ENCODE data around the gene SLC4A2.
"Not testable (repeated sequence)": the region's sequence is repeated elsewhere in the genome, so short reads cannot be mapped to it uniquely, and the experiment has no call there.

Gene SLC4A2

GRCh38 chr7:151020231-151020630 is 39.2 kb upstream of the SLC4A2 start:
- intact Hi-C loops (cut with DNase I), result no loop called here
- no peak for DNase-seq

- DNase-seq, result peak in 1 of 10 donors; percentile 66
- intact Hi-C loops (cut with DNase I), result no loop called here
Measured at GRCh38 chr7:151023232-151023631, 36.2 kb upstream of the SLC4A2 start.

GRCh38 chr7:151024435-151025056 is 34.8 kb upstream of the SLC4A2 start, which contains the start of gene ATG9B:
ATG9B (minus strand) TSS chr7:151024494; CDS start chr7:151024423, 71 bp downstream.
- DNase-seq, result no peak
- intact Hi-C loops (cut with DNase I), result no loop called here

GRCh38 chr7:151025924-151026671 is 33.3 kb upstream of the SLC4A2 start:
- intact Hi-C loops (cut with DNase I), result no loop called here
- no peak for DNase-seq

- DNase-seq; intact Hi-C loops (cut with DNase I): not testable (repeated sequence)
Measured at GRCh38 chr7:151026771-151027727, 32.3 kb upstream of the SLC4A2 start.

GRCh38 chr7:151027728-151028130 is 31.7 kb upstream of the SLC4A2 start:
- intact Hi-C loops (cut with DNase I), result loop anchor here (1.0 to 2.0 kb wide), 2 partner anchors 31 to 59 kb away; partner anchors contain the start of gene AGAP3
- DNase-seq, result not testable (repeated sequence)

- intact Hi-C loops (cut with DNase I), result loop anchor here (1.0 to 2.0 kb wide), 2 partner anchors 30 to 58 kb away; partner anchors contain the start of gene AGAP3
- peak; percentile 92 to 99 (median 96) for DNase-seq
Measured at GRCh38 chr7:151028131-151028947, 31.1 kb upstream of the SLC4A2 start, which contains the start of gene ABCB8. ABCB8 (plus strand) TSS chr7:151028450; CDS start chr7:151028516, 66 bp downstream.

- DNase-seq, result no peak
- intact Hi-C loops (cut with DNase I), result loop anchor here (1.0 to 2.0 kb wide), 2 partner anchors 29 to 58 kb away; partner anchors contain the start of gene AGAP3
Measured at GRCh38 chr7:151028948-151029501, 30.4 kb upstream of the SLC4A2 start.

GRCh38 chr7:151031011-151031410 is 28.4 kb upstream of the SLC4A2 start:
- intact Hi-C loops (cut with DNase I), result no loop called here
- no peak for DNase-seq

- DNase-seq, result no peak
- intact Hi-C loops (cut with DNase I), result no loop called here
Measured at GRCh38 chr7:151032936-151033863, 26.2 kb upstream of the SLC4A2 start.

GRCh38 chr7:151033864-151034249 is 25.5 kb upstream of the SLC4A2 start:
- DNase-seq, result no peak
- intact Hi-C loops (cut with DNase I), result no loop called here

GRCh38 chr7:151034312-151035025 is 24.9 kb upstream of the SLC4A2 start:
- intact Hi-C loops (cut with DNase I), result no loop called here
- DNase-seq, result peak in 1 of 10 donors; percentile 82

GRCh38 chr7:151035026-151035717 is 24.2 kb upstream of the SLC4A2 start:
- DNase-seq, result peak in 4 of 10 donors; percentile 33 to 90 (median 69)
- intact Hi-C loops (cut with DNase I), result no loop called here

GRCh38 chr7:151035902-151036301 is 23.5 kb upstream of the SLC4A2 start:
- peak in 1 of 10 donors; percentile 70 for DNase-seq
- intact Hi-C loops (cut with DNase I), result no loop called here

GRCh38 chr7:151038951-151039849 is 20.2 kb upstream of the SLC4A2 start:
- intact Hi-C loops (cut with DNase I), result no loop called here
- peak in 1 of 10 donors; percentile 81 for DNase-seq

Data from posterior cingulate gyrus (tissue), 11 donors.